GM12865 (cell line): Measurements from ENCODE around the gene FAM78A.

Source experiments
- DNase-seq: peaks from one replicate; pipeline ENCODE4 v3.0.0; 2010; ENCODE audit warnings: low read depth
- H3K4me3 ChIP-seq: 2 replicates; pipeline ENCODE4 v1.5.1; 2011; ENCODE audit warnings: mild to moderate bottlenecking, low read depth, low read length, control low read depth
- TF ChIP-seq, protein P1 (sequence below): IDR thresholded peaks from 2 replicates; pipeline ENCODE4 v1.5.1; 2011; ENCODE audit warnings: low read length, control low read depth, low read depth, inconsistent platforms; ENCODE audit not compliant: insufficient read depth; ENCODE audit errors: missing control alignments

The FAM78A gene

DNA sequence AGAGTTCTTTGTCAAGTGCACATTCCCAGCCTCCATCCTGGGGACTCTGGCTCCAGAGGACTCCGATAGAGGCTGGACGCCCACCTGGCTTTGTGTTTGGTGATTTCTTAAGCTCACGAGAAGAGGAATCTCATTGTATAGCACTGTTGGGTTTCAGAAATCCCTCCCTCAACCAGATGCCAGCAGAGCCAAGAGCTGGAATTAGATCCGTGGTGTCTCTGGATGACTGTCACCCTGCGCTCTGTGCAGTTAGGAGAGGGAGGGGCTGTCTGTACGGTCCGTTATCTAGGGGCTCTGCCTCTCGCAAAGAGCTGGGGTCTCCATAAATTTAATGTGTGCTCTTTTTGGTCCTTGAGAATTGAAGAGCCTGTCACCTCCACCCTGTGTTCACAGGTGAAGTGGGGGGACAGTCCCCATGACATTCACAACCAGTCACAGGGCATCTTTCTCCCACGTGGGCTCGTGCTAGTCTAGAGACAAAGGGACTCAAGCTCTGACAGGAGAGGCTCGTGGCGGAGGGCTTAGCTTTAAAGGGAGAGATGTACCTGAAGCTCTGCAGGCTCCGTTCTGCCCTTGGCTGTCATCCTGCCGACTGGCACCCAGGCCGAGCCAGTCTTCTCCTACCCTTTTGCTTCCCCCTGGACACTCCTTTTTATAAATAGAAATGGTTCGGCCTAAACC is 41.4 kb downstream of the FAM78A start:
- TF ChIP-seq, protein P1, sequence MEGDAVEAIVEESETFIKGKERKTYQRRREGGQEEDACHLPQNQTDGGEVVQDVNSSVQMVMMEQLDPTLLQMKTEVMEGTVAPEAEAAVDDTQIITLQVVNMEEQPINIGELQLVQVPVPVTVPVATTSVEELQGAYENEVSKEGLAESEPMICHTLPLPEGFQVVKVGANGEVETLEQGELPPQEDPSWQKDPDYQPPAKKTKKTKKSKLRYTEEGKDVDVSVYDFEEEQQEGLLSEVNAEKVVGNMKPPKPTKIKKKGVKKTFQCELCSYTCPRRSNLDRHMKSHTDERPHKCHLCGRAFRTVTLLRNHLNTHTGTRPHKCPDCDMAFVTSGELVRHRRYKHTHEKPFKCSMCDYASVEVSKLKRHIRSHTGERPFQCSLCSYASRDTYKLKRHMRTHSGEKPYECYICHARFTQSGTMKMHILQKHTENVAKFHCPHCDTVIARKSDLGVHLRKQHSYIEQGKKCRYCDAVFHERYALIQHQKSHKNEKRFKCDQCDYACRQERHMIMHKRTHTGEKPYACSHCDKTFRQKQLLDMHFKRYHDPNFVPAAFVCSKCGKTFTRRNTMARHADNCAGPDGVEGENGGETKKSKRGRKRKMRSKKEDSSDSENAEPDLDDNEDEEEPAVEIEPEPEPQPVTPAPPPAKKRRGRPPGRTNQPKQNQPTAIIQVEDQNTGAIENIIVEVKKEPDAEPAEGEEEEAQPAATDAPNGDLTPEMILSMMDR: no peak
- no peak overlapping the region for H3K4me3 ChIP-seq
- no peak for DNase-seq

DNA sequence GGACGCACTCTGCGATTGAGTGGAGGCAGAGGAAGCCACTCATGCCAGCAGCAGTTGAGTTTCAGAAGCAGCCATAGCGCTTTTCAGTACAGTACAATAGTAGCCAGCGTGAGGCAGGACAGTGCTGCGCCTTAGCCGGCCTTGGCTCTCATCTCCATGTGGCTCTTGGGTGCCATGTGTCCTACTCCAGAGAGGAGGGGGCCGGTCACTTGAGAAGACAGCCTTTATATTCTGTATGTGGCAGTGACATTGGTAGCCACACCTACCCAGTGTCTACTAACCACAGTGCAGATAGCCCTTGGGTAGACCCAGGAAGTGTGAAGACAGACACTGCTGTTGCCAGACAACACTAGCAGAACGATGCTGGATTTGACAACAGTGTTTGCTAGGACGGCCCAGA is 42.3 kb downstream of the FAM78A start:
- TF ChIP-seq, protein P1: no peak
- DNase-seq: no peak

DNA sequence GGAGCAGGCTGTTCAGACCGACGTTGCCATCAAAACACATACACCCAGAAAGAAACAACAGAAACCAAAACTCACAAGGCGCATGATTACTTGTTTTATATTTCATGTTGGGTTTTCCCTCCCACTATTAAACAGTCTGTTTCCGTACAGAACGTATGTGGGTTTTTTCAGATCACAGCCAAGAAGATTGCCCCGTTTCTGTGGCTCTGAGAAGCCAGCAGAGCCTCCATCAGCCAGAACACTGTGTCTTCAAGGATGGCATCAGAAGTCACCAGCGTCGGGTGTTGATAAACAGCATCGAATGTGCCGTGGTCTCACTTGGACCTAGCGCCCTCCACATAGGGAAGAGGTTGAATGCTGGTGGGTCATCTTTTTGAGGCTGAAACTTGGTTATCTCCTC is 42.8 kb downstream of the FAM78A start:
- no peak overlapping the region for H3K4me3 ChIP-seq
- TF ChIP-seq, protein P1: no peak
- DNase-seq: no peak

More for the DNA sequence above, 42.3 kb downstream of the FAM78A start:
- no peak overlapping the region for H3K4me3 ChIP-seq

DNA sequence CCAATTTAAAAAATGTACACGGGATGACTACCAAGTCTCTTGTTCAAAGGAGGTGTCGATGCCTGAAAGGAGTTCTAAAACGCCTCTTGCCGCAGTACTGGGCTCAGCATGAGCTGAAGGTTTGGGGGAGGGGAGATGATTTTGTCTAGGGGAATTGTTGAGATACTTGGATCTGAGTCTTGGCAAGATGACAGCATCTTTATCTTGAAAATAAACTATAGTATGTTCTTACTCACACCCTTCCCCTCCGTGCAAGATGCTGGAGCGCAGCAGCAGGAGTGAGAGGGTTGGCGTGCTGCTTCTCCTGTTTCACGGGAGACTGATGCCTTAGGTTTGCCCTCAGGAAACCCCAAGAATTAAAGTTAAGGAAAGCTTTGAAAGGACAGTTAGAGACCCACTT is 47.3 kb downstream of the FAM78A start:
- TF ChIP-seq, protein P1: no peak
- no peak for DNase-seq
- H3K4me3 ChIP-seq: no peak overlapping the region

DNA sequence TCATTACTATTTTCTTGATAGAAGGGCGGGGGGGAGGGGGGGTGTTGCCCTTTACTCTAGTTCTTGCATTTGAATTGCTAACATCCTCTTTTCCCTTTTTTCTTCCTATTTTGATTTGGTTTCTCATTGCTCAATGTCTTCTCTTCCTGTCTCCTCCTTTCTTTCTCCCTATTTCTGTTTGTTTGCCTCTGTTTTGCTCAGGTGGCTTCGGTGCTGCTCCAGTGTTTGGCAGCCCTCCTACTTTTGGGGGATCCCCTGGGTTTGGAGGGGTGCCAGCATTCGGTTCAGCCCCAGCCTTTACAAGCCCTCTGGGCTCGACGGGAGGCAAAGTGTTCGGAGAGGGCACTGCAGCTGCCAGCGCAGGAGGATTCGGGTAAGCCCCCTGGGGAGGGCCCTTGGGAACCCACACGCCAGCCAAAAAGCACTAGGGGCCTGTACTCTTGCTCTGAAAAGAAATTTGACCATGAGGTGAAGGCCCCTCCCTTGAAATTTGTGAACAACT is 48.3 kb downstream of the FAM78A start:
- TF ChIP-seq, protein P1: no peak
- DNase-seq: no peak

DNA sequence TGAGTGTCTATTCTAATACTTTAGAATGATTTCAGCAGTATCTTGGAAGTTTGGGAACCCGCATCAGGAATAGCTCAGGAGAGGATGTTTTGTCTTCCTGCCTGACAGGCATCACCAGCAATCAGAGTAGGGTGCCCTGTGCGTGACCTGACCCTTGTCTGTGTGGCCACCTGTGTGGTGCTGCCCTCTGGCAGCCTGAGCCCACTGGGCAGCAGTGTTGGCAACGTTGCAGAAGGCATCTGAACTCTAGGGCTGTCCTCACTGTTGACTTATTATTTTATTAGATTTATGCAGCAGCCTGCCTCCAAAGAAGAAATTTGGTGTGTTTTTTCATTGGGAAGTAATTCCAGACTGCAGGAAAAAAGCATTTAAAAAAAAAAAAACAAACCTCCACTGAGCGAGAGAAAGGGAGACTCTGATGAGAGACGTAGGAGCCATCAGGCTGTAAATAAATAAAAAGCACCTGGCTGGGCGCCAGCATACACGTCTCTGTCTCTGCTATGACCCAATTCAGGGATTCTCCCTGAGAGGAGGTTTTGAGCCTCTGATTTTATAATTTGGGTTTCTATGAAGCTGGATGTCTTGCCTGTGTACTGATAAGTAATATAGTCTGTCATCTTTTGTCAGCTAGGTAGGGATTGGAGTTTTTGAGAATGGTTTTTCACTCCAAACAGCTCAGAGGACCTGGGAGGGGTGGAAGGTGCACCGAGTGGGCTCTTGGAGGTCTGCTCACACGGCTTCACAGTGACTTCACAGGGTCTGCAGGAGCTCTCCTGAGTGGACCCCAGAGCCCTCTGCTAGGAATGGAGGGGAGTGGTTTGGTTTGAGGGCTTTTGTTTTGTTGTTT is 49.0 kb downstream of the FAM78A start:
- TF ChIP-seq, protein P1: no peak
- DNase-seq: no peak
- H3K4me3 ChIP-seq: no peak overlapping the region

More for the DNA sequence above, 48.3 kb downstream of the FAM78A start:
- H3K4me3 ChIP-seq: no peak overlapping the region

DNA sequence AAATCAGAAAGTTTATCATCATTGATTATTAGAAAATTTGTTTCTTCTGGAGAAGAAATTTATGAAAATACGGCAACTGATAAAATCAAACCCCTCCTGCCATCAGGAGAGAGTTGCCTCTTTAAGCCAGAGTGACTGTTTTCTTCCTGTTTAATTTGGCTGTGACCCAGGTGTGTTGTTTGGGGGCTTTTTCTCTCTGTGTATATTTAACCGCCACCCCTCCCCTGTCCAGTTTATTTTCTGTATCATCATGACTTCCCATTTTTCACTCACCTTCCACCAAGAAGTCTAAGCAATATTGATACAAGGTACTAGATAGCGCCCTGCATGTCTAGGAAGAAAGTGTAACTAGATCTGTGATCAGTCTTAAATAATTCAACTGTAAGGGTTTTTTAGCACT is 50.1 kb downstream of the FAM78A start:
- TF ChIP-seq, protein P1: no peak
- no peak overlapping the region for H3K4me3 ChIP-seq
- no peak for DNase-seq
